Bone marrow (tissue), 2 donors: ENCODE results near the gene CMIP.

Source experiments
- DNase-seq, 2 donors: peaks; one replicate each; lab custom pipeline; 2025; lab: John Stamatoyannopoulos, UW

Gene CMIP

GRCh38 chr16:81703177-81704155 is 258.9 kb downstream of the CMIP start:
- no peak for DNase-seq

DNA sequence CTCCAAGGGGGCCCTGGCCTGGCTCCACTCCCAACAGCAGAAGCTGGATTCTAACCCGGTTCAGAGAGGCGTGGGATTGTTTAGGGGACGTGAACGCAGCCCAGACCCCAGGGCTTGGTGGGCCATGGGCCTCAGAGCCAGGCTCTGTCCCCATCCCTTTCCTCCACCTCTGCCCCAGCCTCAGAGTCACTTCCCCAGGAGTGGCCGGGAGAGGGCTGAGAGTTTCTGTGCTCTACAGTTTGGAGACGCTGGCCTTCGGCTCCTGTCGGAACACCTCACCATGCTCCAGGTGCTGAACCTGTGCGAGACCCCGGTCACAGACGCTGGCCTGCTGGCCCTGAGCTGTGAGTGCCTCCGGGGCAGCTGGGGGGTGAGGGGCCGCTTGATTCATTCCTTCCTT is 260.7 kb downstream of the CMIP start:
- DNase-seq = no peak

DNA sequence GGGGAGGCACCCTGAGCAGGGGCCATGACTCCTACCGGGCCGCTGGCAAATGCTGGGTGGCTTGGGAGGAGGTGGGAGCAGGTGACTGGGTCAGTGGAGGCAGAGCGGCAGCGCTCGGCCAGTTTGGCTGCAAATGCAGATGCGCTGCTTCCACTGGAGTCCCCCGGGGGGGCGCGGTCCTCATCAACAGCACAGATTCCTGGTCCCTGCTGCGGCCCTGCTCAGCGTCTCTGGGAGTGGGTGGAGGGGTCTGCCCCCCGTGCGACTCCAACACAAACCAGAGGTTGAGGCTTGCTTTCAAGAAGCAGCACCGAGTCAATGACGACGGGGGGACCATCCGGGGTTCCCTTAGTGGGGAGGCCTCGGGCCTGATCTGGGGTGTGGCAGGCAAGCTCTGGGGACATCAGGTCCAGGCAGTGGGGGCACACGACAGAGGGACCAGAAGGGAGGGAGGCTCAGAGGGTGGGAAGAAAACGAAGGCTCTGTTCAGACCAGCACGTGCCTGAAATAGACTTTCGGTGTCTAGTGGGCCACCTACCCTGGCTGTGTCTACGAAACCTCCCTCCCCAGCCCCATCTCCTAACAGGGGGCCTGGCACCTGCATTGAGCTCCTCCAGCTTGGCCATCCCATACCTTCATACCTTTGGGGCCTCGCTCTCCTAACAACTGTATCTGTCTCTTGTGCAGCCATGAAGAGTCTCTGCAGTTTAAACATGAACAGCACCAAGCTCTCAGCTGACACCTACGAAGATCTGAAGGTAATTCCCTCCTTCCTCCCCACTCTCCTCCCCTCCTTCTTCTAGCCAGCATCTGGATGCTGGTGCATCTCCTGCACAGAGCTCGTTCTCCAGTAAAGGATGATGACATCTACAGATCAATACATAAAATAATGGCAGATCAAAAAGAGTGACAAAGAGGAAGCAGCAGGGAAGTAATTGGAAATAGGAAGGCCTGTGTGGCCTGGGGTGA is 262.0 kb downstream of the CMIP start:
- no peak for DNase-seq

GRCh38 chr16:81707411-81708265 is 263.0 kb downstream of the CMIP start:
- no peak for DNase-seq

DNA sequence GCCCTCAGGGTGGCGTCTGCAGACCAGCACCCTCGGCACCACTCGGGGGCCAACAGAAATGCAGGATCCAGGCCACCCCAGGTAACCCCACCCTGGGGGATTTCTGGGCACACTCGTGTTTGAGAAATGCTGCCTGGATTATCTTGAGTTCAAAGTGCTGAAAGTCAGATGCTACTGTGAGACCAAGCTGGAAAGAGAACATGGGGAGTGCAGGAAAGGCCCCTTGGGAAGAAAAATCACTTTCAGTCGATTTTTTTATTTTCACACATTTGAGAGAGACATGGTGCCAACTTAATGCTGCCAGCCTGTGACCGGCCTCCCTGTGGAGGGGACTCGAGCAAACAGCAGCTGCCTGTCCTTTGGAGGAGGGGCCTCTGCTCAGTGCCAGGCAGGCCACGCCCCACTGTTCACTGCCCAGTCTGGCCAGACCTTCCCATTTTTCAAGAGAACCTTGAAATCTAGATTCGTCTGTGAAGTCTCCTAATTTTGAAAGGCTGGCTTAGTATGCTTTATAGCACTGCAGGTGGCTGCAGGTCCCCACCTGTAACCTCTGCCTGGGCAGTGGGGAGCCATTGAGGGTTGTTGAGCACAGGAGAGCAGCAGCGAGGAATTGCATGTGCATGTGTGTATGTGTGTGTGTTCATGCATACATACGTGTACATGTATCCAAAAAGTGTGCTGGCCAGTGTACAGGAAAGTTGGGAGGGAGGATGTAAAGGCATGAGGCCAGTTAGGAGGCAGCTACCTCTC is 263.8 kb downstream of the CMIP start:
- DNase-seq = no peak

DNA sequence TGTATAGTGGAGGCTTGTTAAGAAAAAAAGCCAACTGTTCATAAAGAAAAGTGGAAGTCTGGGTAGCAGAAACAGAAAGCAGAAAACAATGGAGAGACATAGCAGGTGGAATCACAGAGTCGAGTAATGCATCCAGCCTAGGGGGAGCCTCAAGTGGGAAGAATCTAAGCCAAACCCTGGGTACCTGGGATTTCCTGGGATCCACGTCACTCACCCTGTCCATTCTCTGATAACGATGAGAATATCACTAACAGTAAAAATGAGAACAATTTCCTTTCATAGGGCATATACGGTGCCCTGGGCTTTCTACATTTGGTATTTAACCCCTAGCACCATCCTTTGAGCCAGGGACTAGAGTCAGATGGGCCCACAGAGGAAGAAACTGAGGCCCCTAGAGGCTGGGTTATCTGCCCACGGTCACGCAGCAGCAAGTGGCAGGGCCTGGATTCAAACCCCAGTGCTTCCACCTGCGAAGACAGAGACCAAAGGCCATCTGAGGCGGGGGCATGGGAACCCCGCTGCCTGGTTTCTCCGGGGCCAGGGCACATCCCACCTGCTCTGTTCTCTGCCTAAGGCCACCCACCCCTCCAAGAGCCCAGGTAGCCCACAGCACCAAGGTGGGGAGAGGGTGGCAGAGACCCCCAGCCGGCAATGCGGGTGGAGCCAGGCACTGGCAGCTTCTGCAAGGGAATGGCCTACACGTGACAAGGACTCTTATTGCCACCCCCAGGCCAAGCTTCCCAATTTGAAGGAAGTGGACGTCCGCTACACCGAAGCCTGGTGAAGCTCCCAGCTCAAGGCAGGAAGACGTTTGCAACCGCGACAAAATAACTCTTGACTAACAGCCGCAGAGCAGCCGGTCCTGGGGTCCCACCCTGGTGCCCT is 264.6 kb downstream of the CMIP start:
- no peak for DNase-seq

GRCh38 chr16:81710044-81710443 is 265.4 kb downstream of the CMIP start:
- DNase-seq = no peak

DNA sequence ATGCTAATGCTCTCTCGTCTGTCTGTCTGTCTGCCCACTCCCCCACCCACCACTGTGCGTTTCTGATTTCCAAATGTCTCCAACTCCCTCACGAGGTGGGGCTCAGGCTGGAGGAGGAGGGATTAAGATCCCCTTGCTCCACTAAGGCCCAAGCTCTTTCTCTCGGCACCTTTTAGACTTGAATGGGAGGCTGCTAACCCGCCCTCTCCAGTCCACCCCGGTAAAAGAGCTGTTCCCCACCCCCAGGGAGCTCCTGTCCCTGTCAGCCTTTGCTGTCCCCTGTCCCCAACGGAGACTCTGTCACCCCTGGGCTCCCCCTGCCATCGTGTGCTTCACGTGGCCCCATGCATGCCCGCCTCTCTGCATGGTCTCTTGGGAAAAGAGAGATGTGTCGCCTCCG is 266.0 kb downstream of the CMIP start:
- no peak for DNase-seq

GRCh38 chr16:81711657-81712319 is 267.2 kb downstream of the CMIP start:
- DNase-seq = peak; percentile 5 to 29

GRCh38 chr16:81712681-81713080 is 268.1 kb downstream of the CMIP start:
- DNase-seq = no peak

- DNase-seq = no peak
Measured at GRCh38 chr16:81713295-81713772, 268.7 kb downstream of the CMIP start.

DNA sequence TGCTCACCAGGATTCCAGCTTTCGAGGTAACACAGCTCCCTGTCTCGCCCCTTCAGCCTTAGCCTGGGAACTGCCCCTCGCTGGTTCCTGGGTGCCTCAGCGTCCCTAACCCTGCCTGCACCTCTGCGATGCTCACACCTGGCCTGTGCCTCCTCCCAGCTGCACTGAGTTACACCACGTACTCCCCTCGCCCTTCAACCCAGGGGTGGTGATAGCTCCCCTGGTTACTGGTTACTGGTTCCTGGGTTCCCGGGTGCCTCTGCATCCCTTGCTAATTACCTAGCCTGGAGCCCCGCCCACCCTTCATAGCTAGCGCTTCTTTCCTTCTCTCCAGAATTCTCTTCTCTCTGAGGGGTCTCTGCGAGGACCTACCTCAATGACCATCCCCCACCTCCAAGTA is 269.2 kb downstream of the CMIP start:
- DNase-seq = no peak

GRCh38 chr16:81714583-81714982 is 270.0 kb downstream of the CMIP start:
- DNase-seq = no peak

- no peak for DNase-seq
Measured at GRCh38 chr16:81715358-81716196, 271.0 kb downstream of the CMIP start.

- DNase-seq = no peak
Measured at GRCh38 chr16:81716478-81717225, 272.0 kb downstream of the CMIP start.

GRCh38 chr16:81717662-81718189 is 273.1 kb downstream of the CMIP start:
- DNase-seq = no peak

- peak in 1 of 2 donors; percentile 57 for DNase-seq
Measured at GRCh38 chr16:81718637-81719036, 274.0 kb downstream of the CMIP start.
